ENCODE results near the gene IL6ST.
A peak's percentile ranks its signal among the peaks of the same experiment; 100 is the strongest.
"Not testable (repeated sequence)": the region's sequence is repeated elsewhere in the genome, so short reads cannot be mapped to it uniquely, and the experiment has no call there.

The IL6ST gene

GRCh38 chr5:55960779-55961178 is 34.0 kb downstream of the IL6ST start:
- no peak for DNase-seq

- DNase-seq = no peak
Observed at GRCh38 chr5:55959208-55959607, 35.6 kb downstream of the IL6ST start.

GRCh38 chr5:55941154-55941553 is 53.6 kb downstream of the IL6ST start:
- not testable (repeated sequence) for DNase-seq

- not testable (repeated sequence) for DNase-seq
Observed at GRCh38 chr5:55937598-55937997, 57.2 kb downstream of the IL6ST start.

- DNase-seq = peak; percentile 50
Observed at GRCh38 chr5:55936100-55936693, 58.6 kb downstream of the IL6ST start.

GRCh38 chr5:55935371-55935770 is 59.4 kb downstream of the IL6ST start:
- DNase-seq = no peak

GRCh38 chr5:55934720-55935119 is 60.0 kb downstream of the IL6ST start:
- no peak for DNase-seq

- DNase-seq = no peak
Observed at GRCh38 chr5:55934115-55934613, 60.6 kb downstream of the IL6ST start.

- DNase-seq = no peak
Observed at GRCh38 chr5:55933377-55934114, 61.2 kb downstream of the IL6ST start.

GRCh38 chr5:55932700-55933099 is 62.1 kb downstream of the IL6ST start:
- no peak for DNase-seq

- DNase-seq = no peak
Observed at GRCh38 chr5:55929020-55929799, 65.6 kb downstream of the IL6ST start.

GRCh38 chr5:55927861-55928655 is 66.7 kb downstream of the IL6ST start:
- no peak for DNase-seq

GRCh38 chr5:55926476-55926875 is 68.3 kb downstream of the IL6ST start:
- DNase-seq = no peak

GRCh38 chr5:55925712-55926111 is 69.1 kb downstream of the IL6ST start:
- DNase-seq = no peak

GRCh38 chr5:55925181-55925580 is 69.6 kb downstream of the IL6ST start:
- no peak for DNase-seq

- no peak for DNase-seq
Observed at GRCh38 chr5:55924744-55925143, 70.0 kb downstream of the IL6ST start.

- no peak for DNase-seq
Observed at GRCh38 chr5:55923865-55924500, 70.8 kb downstream of the IL6ST start.

- peak; percentile 3 for DNase-seq
Observed at GRCh38 chr5:55923177-55923771, 71.5 kb downstream of the IL6ST start.

- no peak for DNase-seq
Observed at GRCh38 chr5:55921617-55922016, 73.1 kb downstream of the IL6ST start.

- DNase-seq = no peak
Observed at GRCh38 chr5:55920784-55921183, 74.0 kb downstream of the IL6ST start.

GRCh38 chr5:55919625-55920024 is 75.1 kb downstream of the IL6ST start:
- DNase-seq = no peak

All from NCI-H774 (cell line).